K562 (cell line): ENCODE data around the gene GDAP1L1.

Experiments used
- ARID3A ChIP-seq: IDR thresholded peaks from 2 replicates; pipeline ENCODE4 v1.6.1; 2012; ENCODE audit warnings: low read depth, low read length, improper control_type of control experiment, borderline replicate concordance
- ATF1 ChIP-seq, 2 experiments: fragments of 450-650 bp in 1 of 2; IDR thresholded peaks; 2 replicates each; pipeline ENCODE4 v1.6.1; 2016; ENCODE audit warnings: missing compliant biosample characterization in 1 of 2, missing genetic modification characterization in 1 of 2
- BRF1 ChIP-seq: IDR thresholded peaks from 3 replicates; pipeline ENCODE4 v1.6.1; 2011; ENCODE audit warnings: borderline replicate concordance, mild to moderate bottlenecking; ENCODE audit not compliant: insufficient read length; ENCODE audit errors: extremely low read depth
- ELF1 ChIP-seq: fragments of 200-800 bp; sonication (Bioruptor generic); IDR thresholded peaks from 2 replicates; pipeline ENCODE4 v1.6.1; 2016; ENCODE audit warnings: missing genetic modification characterization, missing compliant biosample characterization
- HOMEZ ChIP-seq: fragments of 250-450 bp; sonication (Bioruptor Pico); IDR thresholded peaks from 2 replicates; pipeline ENCODE4 v1.4.0; 2020; ENCODE audit warnings: mild to moderate bottlenecking, moderate library complexity
- JUN ChIP-seq, 2 experiments: sonication (generic) in 1 of 2; formaldehyde crosslinking in 1 of 2; IDR thresholded peaks; 2 replicates each; pipeline versions ENCODE4 v1.6.1 to v1.8.0; 2012 to 2022; ENCODE audit warnings: borderline replicate concordance in 2 of 2, mild to moderate bottlenecking in 2 of 2, improper control_type of control experiment in 1 of 2, low read depth in 1 of 2, low read length in 1 of 2, missing genetic modification reagents in 1 of 2
- JUNB ChIP-seq: fragments of 450-650 bp; formaldehyde crosslinking; conservative IDR thresholded peaks from 2 replicates; pipeline ENCODE4 v1.4.0; 2020; ENCODE audit warnings: mild to moderate bottlenecking
- KAT7 ChIP-seq: sonication (generic); formaldehyde crosslinking; IDR thresholded peaks from 2 replicates; pipeline ENCODE4 v1.8.0; 2022; ENCODE audit warnings: missing genetic modification reagents, mild to moderate bottlenecking, borderline replicate concordance
- MAFK ChIP-seq: IDR thresholded peaks from 2 replicates; pipeline ENCODE4 v1.6.1; 2011; ENCODE audit warnings: low read length, improper control_type of control experiment
- NFE2 ChIP-seq: IDR thresholded peaks from 2 replicates; pipeline ENCODE4 v1.6.1; 2014; ENCODE audit warnings: antibody characterized with exemption, low read depth
- SP2 ChIP-seq: IDR thresholded peaks from 2 replicates; pipeline ENCODE4 v1.6.1; 2011; ENCODE audit warnings: mild to moderate bottlenecking, low read depth, low read length, moderate library complexity; ENCODE audit not compliant: poor library complexity, severe bottlenecking; ENCODE audit errors: extremely low read depth
- TAF1 ChIP-seq: IDR thresholded peaks from 2 replicates; pipeline ENCODE4 v1.6.1; 2011; ENCODE audit warnings: mild to moderate bottlenecking, low read length, moderate library complexity; ENCODE audit not compliant: insufficient read depth, control insufficient read depth, severe bottlenecking; ENCODE audit errors: extremely low read depth
- ZFX ChIP-seq: sonication (generic); formaldehyde crosslinking; IDR thresholded peaks from 2 replicates; pipeline ENCODE4 v1.8.0; 2022; ENCODE audit warnings: mild to moderate bottlenecking, missing genetic modification reagents, moderate library complexity

- TF ChIP-seq NFE2 (no peak), KAT7 (CRISPR knock-in tag) (no peak), ZFX (CRISPR knock-in tag) (no peak), JUN (IDR thresholded peaks at IDR 0.05; ENCODE audit: borderline replicate concordance, low read depth, low read length) (no peak), JUN (CRISPR knock-in tag; IDR thresholded peaks at IDR 0.05; ENCODE audit: borderline replicate concordance) (no peak), SP2 (no peak), HOMEZ (CRISPR knock-in tag) (no peak), TAF1 (no peak), JUNB (CRISPR knock-in tag) (no peak), ARID3A (no peak), ATF1 (CRISPR knock-in tag; IDR thresholded peaks at IDR 0.05) (no peak), ATF1 (tag; IDR thresholded peaks at IDR 0.05) (no peak), ELF1 (tag) (no peak), MAFK (no peak), BRF1 (no peak)
Observed at GRCh38 chr20:44224637-44225036, 22.5 kb upstream of the GDAP1L1 start.
